CD14-positive monocyte (primary cell): ENCODE results near the gene GOPC. TPM values are rescaled to one million over a fixed set of nuclear protein-coding genes. Genes with fewer than 3 reads are reported as not detected.

Source experiments
- DNase-seq, 3 donors: peaks; one replicate each; pipeline ENCODE4 v3.0.0-alpha.2; 2011 to 2022
- H2AFZ ChIP-seq: 2 replicates; pipeline ENCODE4 v1.6.0; 2012; ENCODE audit warnings: mild to moderate bottlenecking, low read depth, low read length, inconsistent platforms; ENCODE audit not compliant: insufficient read depth, poor library complexity, severe bottlenecking
- H3K27ac ChIP-seq, 2 donors: 1 replicate in 1 of 2; 2 replicates in 1 of 2; pipeline ENCODE4 v1.5.1; 2012 to 2013; ENCODE audit warnings: low read length in 2 of 2, control low read depth in 1 of 2, inconsistent platforms in 1 of 2, low read depth in 1 of 2, mild to moderate bottlenecking in 1 of 2
- H3K27me3 ChIP-seq, 2 donors: one replicate each; pipeline versions ENCODE4 v1.6.0 to v1.6.1; 2011 to 2013; ENCODE audit warnings: low read length in 2 of 2; ENCODE audit not compliant: control insufficient read depth in 2 of 2, insufficient read depth in 2 of 2
- H3K36me3 ChIP-seq, 2 donors: replicated peaks in 1 of 2; 1 replicate in 1 of 2; 2 replicates in 1 of 2; pipeline versions ENCODE4 v1.5.1 to v1.6.1; 2012 to 2013; ENCODE audit warnings: low read length in 2 of 2, control low read depth in 1 of 2, inconsistent platforms in 1 of 2, mild to moderate bottlenecking in 1 of 2; ENCODE audit not compliant: insufficient read depth in 2 of 2, control insufficient read depth in 1 of 2
- H3K4me1 ChIP-seq, 2 donors: 1 replicate in 1 of 2; 2 replicates in 1 of 2; pipeline versions ENCODE4 v1.5.1 to v1.6.1; 2012 to 2013; ENCODE audit warnings: low read length in 2 of 2, control low read depth in 1 of 2, inconsistent platforms in 1 of 2, mild to moderate bottlenecking in 1 of 2, moderate library complexity in 1 of 2; ENCODE audit not compliant: insufficient read depth in 2 of 2, control insufficient read depth in 1 of 2
- H3K4me2 ChIP-seq: replicated peaks from 2 replicates; pipeline ENCODE3; 2012; ENCODE audit warnings: low read length, moderate library complexity, mild to moderate bottlenecking; ENCODE audit not compliant: poor library complexity, severe bottlenecking; ENCODE audit errors: extremely low read depth
- H3K4me3 ChIP-seq, 3 experiments: fragments of 200-600 bp in 1 of 3; sonication (generic) in 1 of 3; replicated peaks in 1 of 3; 1 replicate in 2 of 3; 2 replicates in 1 of 3; pipeline ENCODE4 v1.5.1; 2011 to 2013; ENCODE audit warnings: low read length in 3 of 3, mild to moderate bottlenecking in 3 of 3, control low read depth in 2 of 3, low read depth in 2 of 3, inconsistent platforms in 1 of 3, moderate library complexity in 1 of 3
- H3K79me2 ChIP-seq: 2 replicates; pipeline ENCODE4 v1.6.0; 2012; ENCODE audit warnings: mild to moderate bottlenecking, control low read depth, inconsistent platforms, low read length, moderate library complexity; ENCODE audit not compliant: insufficient read depth
- H3K9ac ChIP-seq: 2 replicates; pipeline ENCODE4 v1.6.0; 2017; ENCODE audit warnings: low read length, mild to moderate bottlenecking; ENCODE audit not compliant: insufficient read depth, poor library complexity, severe bottlenecking
- H3K9me3 ChIP-seq, 2 donors: replicated peaks in 1 of 2; 1 replicate in 1 of 2; 2 replicates in 1 of 2; pipeline versions ENCODE4 v1.5.1 to v1.6.1; 2012 to 2013; ENCODE audit warnings: low read length in 2 of 2, control low read depth in 1 of 2; ENCODE audit not compliant: control insufficient read depth in 1 of 2, insufficient read depth in 1 of 2
- H4K20me1 ChIP-seq: 2 replicates; pipeline ENCODE4 v1.6.0; 2012; ENCODE audit warnings: mild to moderate bottlenecking, low read length, control low read depth, moderate library complexity; ENCODE audit not compliant: insufficient read depth
- H3K27ac Mint-ChIP-seq, 7 donors: one replicate each; pipeline ENCODE4 v1.8.0; 2020; ENCODE audit warnings: mild to moderate bottlenecking in 7 of 7, mixed read lengths in 7 of 7, moderate library complexity in 6 of 7, inconsistent platforms in 2 of 7
- H3K27me3 Mint-ChIP-seq, 3 donors: one replicate each; pipeline ENCODE4 v1.8.0; 2021 to 2022; ENCODE audit warnings: low read depth in 3 of 3, mild to moderate bottlenecking in 3 of 3, mixed read lengths in 3 of 3, moderate library complexity in 3 of 3, inconsistent platforms in 1 of 3
- H3K36me3 Mint-ChIP-seq, 2 donors: one replicate each; pipeline ENCODE4 v1.8.0; 2020; ENCODE audit warnings: mixed read lengths in 2 of 2, inconsistent platforms in 1 of 2, mild to moderate bottlenecking in 1 of 2
- H3K4me1 Mint-ChIP-seq: one replicate; pipeline ENCODE4 v1.8.0; 2020; ENCODE audit warnings: mild to moderate bottlenecking, mixed read lengths
- H3K4me3 Mint-ChIP-seq, 2 donors: one replicate each; pipeline ENCODE4 v1.8.0; 2020; ENCODE audit warnings: mild to moderate bottlenecking in 2 of 2, mixed read lengths in 2 of 2, moderate library complexity in 1 of 2
- H3K9me3 Mint-ChIP-seq, 7 donors: one replicate each; pipeline ENCODE4 v1.8.0; 2020 to 2022; ENCODE audit warnings: mixed read lengths in 7 of 7, mild to moderate bottlenecking in 6 of 7, moderate library complexity in 6 of 7, inconsistent platforms in 2 of 7
- WGBS: methylation state at CpG from one replicate; pipeline ENCODE4 v1.1.5; 2013; ENCODE audit warnings: missing lambda C conversion rate; ENCODE audit not compliant: insufficient coverage; 5-methylcytosine and 5-hydroxymethylcytosine counted together
- intact Hi-C, 2 donors: fragments of 100-400 bp; cut with micrococcal nuclease; formaldehyde crosslinking; loops; one replicate each; pipeline versions ENCODE4 v1.15.0 to v1.15.1; 2023
- polyA plus RNA-seq, 3 donors: library from polyadenylated mRNA; depleted of rRNA in 1 of 3; unstranded in 2 of 3; stranded (reverse) in 1 of 3; fragments of 300-500 nt in 2 of 3; fragments of >200 nt in 1 of 3; fragmentation: Illumina TruSeq in 2 of 3; gene quantifications; 1 replicate in 2 of 3; 2 replicates in 1 of 3; pipeline ENCODE4 v1.2.3, GENCODE V29; 2012 to 2021
- TF ChIP-seq, protein P1 (sequence below): fragments of 200-600 bp; IDR thresholded peaks from one replicate; pipeline ENCODE4 v1.8.0; 2022; ENCODE audit warnings: antibody characterized with exemption, mild to moderate bottlenecking

The GOPC gene
- polyA plus RNA-seq, 3 donors = 2.7 to 8.0 (median 5.2) TPM

DNA sequence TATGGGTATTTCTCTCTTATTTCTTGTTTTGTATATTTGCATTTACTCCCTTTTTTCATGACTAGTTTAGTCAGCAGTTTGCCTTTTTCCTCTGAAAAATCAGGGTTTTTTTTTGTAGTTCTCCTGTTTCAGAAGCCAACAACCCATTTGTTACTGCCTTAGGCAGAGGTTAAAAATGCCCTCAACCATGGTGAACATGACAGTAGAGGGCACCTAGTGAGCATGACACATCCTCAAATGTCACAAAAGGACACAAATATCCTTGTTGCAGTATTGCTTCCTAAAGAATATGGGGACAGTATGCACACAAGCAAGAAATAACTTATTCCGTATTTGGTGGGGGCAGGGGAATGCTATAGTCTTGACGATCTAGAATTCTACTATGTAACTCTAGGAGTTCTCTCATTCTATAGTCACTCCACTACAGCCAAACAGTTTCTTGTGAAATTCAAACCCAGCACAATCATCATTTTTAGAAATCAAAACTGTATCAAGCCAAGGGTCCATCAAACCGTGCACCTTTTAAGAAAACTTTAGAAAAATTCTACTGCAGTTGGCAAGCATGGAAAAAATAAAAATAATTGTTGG, 47.0 kb downstream of the GOPC start:
- H3K9ac ChIP-seq = no peak overlapping the region

DNA sequence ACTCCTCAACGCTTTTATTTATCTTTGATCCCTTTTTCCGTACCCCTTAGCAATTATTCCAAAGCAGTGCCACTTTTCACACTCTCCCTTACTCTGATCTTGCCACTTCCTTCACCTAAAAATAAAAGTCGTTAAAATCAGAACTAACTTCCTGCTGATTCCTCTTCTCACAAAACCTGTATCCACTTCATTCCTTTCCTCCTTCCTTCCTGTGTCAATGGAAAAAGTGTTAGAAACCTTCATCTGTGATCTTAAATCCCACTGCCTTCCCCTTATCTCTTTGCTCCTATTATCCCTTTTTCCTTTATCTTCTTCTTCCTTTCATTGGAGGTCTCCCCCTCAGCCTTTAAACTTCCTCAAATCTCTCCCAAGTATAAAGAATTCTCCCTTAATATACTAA, 49.2 kb downstream of the GOPC start:
- H3K27me3 ChIP-seq = peaks cover 0 to 3% of the 10 kb centered on the region in 2 donors
- peaks cover 4 to 7% of the 10 kb centered on the region in 2 donors for H3K4me1 ChIP-seq
- Mint-ChIP-seq H3K4me1 (peaks cover 8% of the 10 kb centered on the region), H3K36me3 (peaks cover 4 to 10% of the 10 kb centered on the region in 2 donors), H3K27ac (no peak overlapping the region), H3K9me3 (no peaks in the 10 kb centered on the region), H3K27me3 (peaks cover 4 to 8% (median 4%) of the 10 kb centered on the region in 3 donors), H3K4me3 (no peak overlapping the region)
- H3K27ac ChIP-seq = no peak overlapping the region
- no peak overlapping the region for H2AFZ ChIP-seq
- 34% methylated on average over 3 of the region's 3 CpGs for WGBS
- H3K9me3 ChIP-seq = no peaks in the 10 kb centered on the region
- H3K9ac ChIP-seq = no peak overlapping the region
- H3K36me3 ChIP-seq = no peaks in the 10 kb centered on the region
- H3K4me2 ChIP-seq = no peak overlapping the region
- no peaks in the 10 kb centered on the region for H3K79me2 ChIP-seq
- H3K4me3 ChIP-seq = no peak overlapping the region
- intact Hi-C loops = loop anchor here in 1 of 2 donors (10.0 kb wide), 1 partner anchor 208 kb away; no protein-coding TSS in a partner anchor
- TF ChIP-seq, protein P1, sequence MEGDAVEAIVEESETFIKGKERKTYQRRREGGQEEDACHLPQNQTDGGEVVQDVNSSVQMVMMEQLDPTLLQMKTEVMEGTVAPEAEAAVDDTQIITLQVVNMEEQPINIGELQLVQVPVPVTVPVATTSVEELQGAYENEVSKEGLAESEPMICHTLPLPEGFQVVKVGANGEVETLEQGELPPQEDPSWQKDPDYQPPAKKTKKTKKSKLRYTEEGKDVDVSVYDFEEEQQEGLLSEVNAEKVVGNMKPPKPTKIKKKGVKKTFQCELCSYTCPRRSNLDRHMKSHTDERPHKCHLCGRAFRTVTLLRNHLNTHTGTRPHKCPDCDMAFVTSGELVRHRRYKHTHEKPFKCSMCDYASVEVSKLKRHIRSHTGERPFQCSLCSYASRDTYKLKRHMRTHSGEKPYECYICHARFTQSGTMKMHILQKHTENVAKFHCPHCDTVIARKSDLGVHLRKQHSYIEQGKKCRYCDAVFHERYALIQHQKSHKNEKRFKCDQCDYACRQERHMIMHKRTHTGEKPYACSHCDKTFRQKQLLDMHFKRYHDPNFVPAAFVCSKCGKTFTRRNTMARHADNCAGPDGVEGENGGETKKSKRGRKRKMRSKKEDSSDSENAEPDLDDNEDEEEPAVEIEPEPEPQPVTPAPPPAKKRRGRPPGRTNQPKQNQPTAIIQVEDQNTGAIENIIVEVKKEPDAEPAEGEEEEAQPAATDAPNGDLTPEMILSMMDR = no peak
- no peaks in the 10 kb centered on the region for H4K20me1 ChIP-seq
- DNase-seq = no peak

More for the DNA sequence above, 47.0 kb downstream of the GOPC start:
- Mint-ChIP-seq H3K4me1 (peaks cover 2% of the 10 kb centered on the region), H3K27ac (no peak overlapping the region), H3K27me3 (peaks cover 0 to 4% (median 2%) of the 10 kb centered on the region in 3 donors), H3K36me3 (peaks cover 9 to 12% of the 10 kb centered on the region in 2 donors), H3K9me3 (no peaks in the 10 kb centered on the region), H3K4me3 (no peak overlapping the region)
- H3K9me3 ChIP-seq = no peaks in the 10 kb centered on the region
- no peaks in the 10 kb centered on the region for H3K27me3 ChIP-seq
- no peaks in the 10 kb centered on the region for H3K4me1 ChIP-seq
- no CpG with 5 or more reads among the region's 3 CpGs for WGBS
- H3K27ac ChIP-seq = no peak overlapping the region
- no peak for DNase-seq
- peaks cover 2 to 3% of the 10 kb centered on the region in 2 donors for H3K36me3 ChIP-seq
- H2AFZ ChIP-seq = no peak overlapping the region
- H3K4me2 ChIP-seq = no peak overlapping the region
- TF ChIP-seq, protein P1 = no peak
- H3K4me3 ChIP-seq = no peak overlapping the region
- H4K20me1 ChIP-seq = no peaks in the 10 kb centered on the region
- no peaks in the 10 kb centered on the region for H3K79me2 ChIP-seq
- intact Hi-C loops = loop anchor here (5.0 to 10.0 kb wide), 2 partner anchors 108 to 211 kb away; no protein-coding TSS in a partner anchor
